GM13976 (cell line): ENCODE results near the gene CLDN10.

Experiments
- DNase-seq: peaks from one replicate; pipeline ENCODE4 v3.0.0; 2012; ENCODE audit warnings: low spot score
- in situ Hi-C: fragments of 300-500 bp; cut with MboI; formaldehyde crosslinking; loops from one replicate; pipeline ENCODE4 v1.12.0; 2022; ENCODE audit warnings: low sequenced_read_pairs, mixed read lengths, inconsistent platforms; ENCODE audit not compliant: unreplicated experiment
- TF ChIP-seq, protein P1 (sequence below): IDR thresholded peaks from 2 replicates; pipeline ENCODE4 v1.5.1; 2012; ENCODE audit warnings: borderline replicate concordance, mild to moderate bottlenecking; ENCODE audit not compliant: insufficient read depth; ENCODE audit errors: extremely low read depth, missing control alignments, control extremely low read depth

CLDN10 gene

DNA sequence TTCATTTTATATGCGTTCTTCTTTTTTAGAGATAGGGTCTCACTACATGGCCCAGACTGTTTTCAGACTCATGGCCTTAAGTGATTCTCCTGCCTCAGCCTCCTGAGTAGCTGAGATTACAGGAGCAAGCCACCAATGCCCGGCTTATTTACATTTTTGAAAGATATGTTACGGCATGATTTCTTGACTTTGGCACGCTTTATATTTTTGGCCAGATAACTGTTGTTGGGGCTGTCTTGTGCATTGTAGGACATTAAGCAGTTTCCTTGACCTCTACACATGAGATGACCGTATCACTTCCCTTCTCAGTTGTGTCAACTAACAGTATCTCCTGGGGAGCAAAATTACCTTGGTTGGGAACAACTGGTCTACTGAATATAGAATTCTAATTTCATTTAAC is 28.9 kb upstream of the CLDN10 start:
- in situ Hi-C loops: no loop called here
- TF ChIP-seq, protein P1, sequence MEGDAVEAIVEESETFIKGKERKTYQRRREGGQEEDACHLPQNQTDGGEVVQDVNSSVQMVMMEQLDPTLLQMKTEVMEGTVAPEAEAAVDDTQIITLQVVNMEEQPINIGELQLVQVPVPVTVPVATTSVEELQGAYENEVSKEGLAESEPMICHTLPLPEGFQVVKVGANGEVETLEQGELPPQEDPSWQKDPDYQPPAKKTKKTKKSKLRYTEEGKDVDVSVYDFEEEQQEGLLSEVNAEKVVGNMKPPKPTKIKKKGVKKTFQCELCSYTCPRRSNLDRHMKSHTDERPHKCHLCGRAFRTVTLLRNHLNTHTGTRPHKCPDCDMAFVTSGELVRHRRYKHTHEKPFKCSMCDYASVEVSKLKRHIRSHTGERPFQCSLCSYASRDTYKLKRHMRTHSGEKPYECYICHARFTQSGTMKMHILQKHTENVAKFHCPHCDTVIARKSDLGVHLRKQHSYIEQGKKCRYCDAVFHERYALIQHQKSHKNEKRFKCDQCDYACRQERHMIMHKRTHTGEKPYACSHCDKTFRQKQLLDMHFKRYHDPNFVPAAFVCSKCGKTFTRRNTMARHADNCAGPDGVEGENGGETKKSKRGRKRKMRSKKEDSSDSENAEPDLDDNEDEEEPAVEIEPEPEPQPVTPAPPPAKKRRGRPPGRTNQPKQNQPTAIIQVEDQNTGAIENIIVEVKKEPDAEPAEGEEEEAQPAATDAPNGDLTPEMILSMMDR: no peak
- DNase-seq: no peak

DNA sequence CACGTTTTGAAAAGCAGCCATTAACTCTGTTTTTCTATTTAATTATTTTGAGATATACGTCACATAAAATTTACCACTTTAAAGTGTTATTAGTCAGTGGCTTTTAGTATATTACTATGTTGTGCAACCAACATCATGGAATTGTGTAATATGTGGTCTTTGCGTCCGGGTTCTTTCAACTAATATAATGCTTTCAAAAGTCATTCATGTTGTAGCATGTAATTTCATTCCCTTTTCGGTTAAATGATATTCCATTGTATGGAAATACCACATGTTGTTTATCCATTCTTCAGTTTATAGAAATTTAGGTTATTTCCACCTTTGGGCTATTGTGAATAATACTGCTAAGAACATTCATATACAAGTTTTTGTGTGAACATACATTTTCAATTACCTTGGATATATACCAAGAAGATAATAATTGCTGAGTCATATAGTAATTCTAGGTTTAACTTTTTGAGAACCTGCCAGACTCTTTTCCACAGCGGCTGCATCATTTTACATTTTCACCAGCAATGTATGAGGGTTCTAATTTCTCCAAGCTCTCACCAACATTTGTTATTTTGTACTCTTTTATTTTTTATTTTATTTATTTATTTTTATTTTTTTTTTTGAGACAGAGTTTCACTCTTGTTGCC is 28.1 kb upstream of the CLDN10 start:
- TF ChIP-seq, protein P1: no peak
- DNase-seq: no peak
- in situ Hi-C loops: no loop called here

DNA sequence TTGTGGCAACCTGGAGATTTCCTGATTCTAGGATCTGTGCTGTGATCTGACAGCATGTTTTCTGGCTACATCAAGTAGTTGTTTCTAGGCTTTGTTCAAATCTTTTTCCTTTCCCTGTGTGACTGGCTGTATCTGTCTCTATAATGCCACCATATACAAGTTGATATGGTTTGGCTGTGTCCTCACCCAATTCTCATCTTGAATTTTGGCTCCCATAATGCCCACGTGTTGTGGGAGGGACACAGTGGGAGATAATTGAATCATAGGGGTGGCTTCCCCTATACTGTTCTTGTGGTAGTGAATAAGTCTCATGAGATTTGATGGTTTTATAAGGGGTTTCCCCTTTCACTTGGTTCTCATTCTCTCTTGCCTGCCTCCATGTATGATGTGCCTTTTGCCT is 24.6 kb upstream of the CLDN10 start:
- TF ChIP-seq, protein P1: no peak
- in situ Hi-C loops: loop anchor here (25.0 kb wide), 2 partner anchors 134 to 309 kb away; no protein-coding TSS in a partner anchor
- no peak for DNase-seq

DNA sequence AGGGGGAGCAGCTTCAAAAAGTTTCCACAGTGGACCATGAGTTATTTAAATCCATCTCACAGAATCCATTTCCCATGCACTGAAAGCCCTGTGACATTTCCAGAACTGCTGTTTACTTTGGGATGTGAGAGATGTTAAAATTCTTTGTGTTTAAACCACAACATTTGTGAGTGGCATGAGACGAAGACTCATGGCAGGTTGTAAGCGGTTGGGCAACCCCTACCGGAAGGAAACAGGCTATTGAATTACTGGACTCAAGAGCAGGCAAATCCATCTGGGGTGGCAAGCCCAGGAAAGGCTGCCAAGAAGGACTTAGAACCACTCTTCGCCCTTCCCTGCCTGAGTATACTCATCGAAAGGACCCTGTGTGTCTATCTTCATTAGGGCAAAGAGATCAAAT is 22.3 kb upstream of the CLDN10 start:
- TF ChIP-seq, protein P1: no peak
- in situ Hi-C loops: loop anchor here (25.0 kb wide), 2 partner anchors 132 to 307 kb away; no protein-coding TSS in a partner anchor
- no peak for DNase-seq

DNA sequence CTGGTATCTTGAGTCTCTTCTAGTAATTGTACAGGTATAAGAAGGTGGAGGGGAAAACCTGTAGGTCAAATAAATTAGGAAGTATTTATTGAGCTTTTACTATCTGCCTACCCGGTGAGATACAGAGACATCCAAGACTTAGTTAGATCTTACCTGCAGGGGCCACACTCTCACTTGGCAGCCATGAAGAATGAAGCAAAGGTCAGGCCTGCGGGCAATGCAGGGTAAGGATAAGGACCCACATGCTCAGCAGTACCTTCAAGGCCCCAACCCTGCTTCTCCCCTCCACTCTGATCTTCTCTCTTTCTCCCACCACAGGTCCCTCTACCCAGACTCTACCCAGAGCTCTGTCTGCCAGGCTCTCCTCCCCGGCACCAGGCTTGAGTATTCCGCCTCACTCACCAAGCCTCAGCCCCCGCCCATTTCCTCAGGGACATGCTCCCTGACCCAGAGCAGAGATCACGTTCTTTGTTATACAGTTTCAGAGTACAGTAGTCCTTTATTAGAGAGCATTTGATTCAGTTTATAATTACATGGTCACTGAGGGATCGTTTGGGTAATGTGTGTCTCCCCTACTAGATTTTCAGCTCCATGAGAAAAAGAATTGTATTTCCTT is 18.9 kb upstream of the CLDN10 start:
- no peak for DNase-seq
- TF ChIP-seq, protein P1: no peak
- in situ Hi-C loops: loop anchor here (25.0 kb wide), 2 partner anchors 129 to 304 kb away; no protein-coding TSS in a partner anchor

DNA sequence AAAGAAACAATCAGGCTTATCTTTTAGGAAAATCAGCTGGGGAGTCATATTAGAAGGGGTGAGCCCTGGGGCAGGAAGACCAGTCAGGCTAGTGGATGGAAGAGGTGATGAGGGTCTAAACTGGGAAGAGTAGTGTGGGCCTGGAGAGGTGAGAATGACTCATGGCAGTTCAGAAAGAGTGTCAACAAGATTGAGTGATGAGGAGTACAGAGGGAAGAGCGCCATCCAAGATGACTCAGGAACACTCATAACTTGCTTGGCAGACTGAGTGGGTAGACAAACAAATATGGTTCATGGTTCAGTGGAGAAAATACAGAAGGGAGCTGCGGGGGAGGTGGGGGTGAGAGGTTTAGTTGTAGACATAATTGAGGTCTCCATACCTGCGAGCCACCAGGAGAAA is 17.3 kb upstream of the CLDN10 start:
- no peak for DNase-seq
- TF ChIP-seq, protein P1: no peak
- in situ Hi-C loops: loop anchor here (25.0 kb wide), 2 partner anchors 127 to 302 kb away; no protein-coding TSS in a partner anchor
